Keratinocyte (primary cell): ENCODE data around the gene C10orf53. TPM values are rescaled to one million over a fixed set of nuclear protein-coding genes. Genes with fewer than 3 reads are reported as not detected.
"Not testable (repeated sequence)": the region's sequence is repeated elsewhere in the genome, so short reads cannot be mapped to it uniquely, and the experiment has no call there.

Experiments used
- DNase-seq: peaks from one replicate; pipeline ENCODE4 v3.0.0-alpha.2; 2011; ENCODE audit warnings: low read depth, missing footprints, low spot score
- FAIRE-seq: peaks from 2 replicates; lab custom pipeline; 2011; peaks lifted over from hg19 to GRCh38; lab: Jason Lieb, UNC
- H2AFZ ChIP-seq: 2 replicates; pipeline ENCODE4 v1.6.0; 2012; ENCODE audit warnings: low read length, control low read depth, inconsistent platforms; ENCODE audit not compliant: control insufficient read depth
- H3K27ac ChIP-seq: 2 replicates; pipeline ENCODE4 v1.5.1; 2011; ENCODE audit warnings: low read length; ENCODE audit not compliant: control insufficient read depth, insufficient read depth
- H3K27me3 ChIP-seq: 3 replicates; pipeline ENCODE4 v1.6.0; 2011; ENCODE audit warnings: low read length; ENCODE audit not compliant: control insufficient read depth, insufficient read depth; ENCODE audit errors: extremely low read depth
- H3K36me3 ChIP-seq, 2 experiments: 2 replicates in 1 of 2; 3 replicates in 1 of 2; pipeline ENCODE4 v1.5.1; 2011; ENCODE audit warnings: low read length in 2 of 2, mild to moderate bottlenecking in 1 of 2; ENCODE audit not compliant: control insufficient read depth in 2 of 2, insufficient read depth in 2 of 2; ENCODE audit errors: extremely low read depth in 1 of 2
- H3K4me1 ChIP-seq: 3 replicates; pipeline ENCODE4 v1.5.1; 2011; ENCODE audit warnings: low read length; ENCODE audit not compliant: control insufficient read depth, insufficient read depth; ENCODE audit errors: extremely low read depth
- H3K4me2 ChIP-seq: 3 replicates; pipeline ENCODE4 v1.6.0; 2011; ENCODE audit warnings: low read depth, low read length; ENCODE audit not compliant: control insufficient read depth, insufficient read depth; ENCODE audit errors: extremely low read depth
- H3K4me3 ChIP-seq, 3 experiments: fragments of 200-600 bp in 1 of 3; sonication (generic) in 1 of 3; 2 replicates in 2 of 3; 3 replicates in 1 of 3; pipeline ENCODE4 v1.5.1; 2011 to 2016; ENCODE audit warnings: low read length in 3 of 3, mild to moderate bottlenecking in 3 of 3, control low read depth in 2 of 3, inconsistent platforms in 1 of 3, low read depth in 1 of 3, mixed read lengths in 1 of 3, mixed run types in 1 of 3, moderate library complexity in 1 of 3; ENCODE audit not compliant: control insufficient read depth in 2 of 3, insufficient read depth in 2 of 3; ENCODE audit errors: extremely low read depth in 1 of 3
- H3K79me2 ChIP-seq: 2 replicates; pipeline ENCODE4 v1.6.0; 2012; ENCODE audit warnings: low read length; ENCODE audit not compliant: control insufficient read depth, insufficient read depth
- H3K9ac ChIP-seq: 3 replicates; pipeline ENCODE4 v1.6.0; 2011; ENCODE audit warnings: low read length; ENCODE audit not compliant: control insufficient read depth, insufficient read depth; ENCODE audit errors: extremely low read depth
- H3K9me1 ChIP-seq: 3 replicates; pipeline ENCODE4 v1.6.0; 2011; ENCODE audit warnings: low read length; ENCODE audit not compliant: control insufficient read depth, insufficient read depth; ENCODE audit errors: extremely low read depth
- H3K9me3 ChIP-seq: 2 replicates; pipeline ENCODE4 v1.5.1; 2012; ENCODE audit warnings: low read depth, low read length; ENCODE audit not compliant: control insufficient read depth
- H4K20me1 ChIP-seq: 3 replicates; pipeline ENCODE4 v1.6.0; 2011; ENCODE audit warnings: low read length; ENCODE audit not compliant: control insufficient read depth, insufficient read depth; ENCODE audit errors: extremely low read depth
- CTCF ChIP-seq, 3 experiments: IDR thresholded peaks in 1 of 3; conservative IDR thresholded peaks in 1 of 3; optimal IDR thresholded peaks in 1 of 3; 2 replicates in 2 of 3; 3 replicates in 1 of 3; pipeline versions ENCODE3 to v1.5.1; 2011; ENCODE audit warnings: low read length in 3 of 3, mild to moderate bottlenecking in 3 of 3, moderate library complexity in 2 of 3, control low read depth in 1 of 3, inconsistent platforms in 1 of 3; ENCODE audit not compliant: insufficient read depth in 2 of 3; ENCODE audit errors: extremely low read depth in 1 of 3
- EZH2 ChIP-seq: IDR thresholded peaks from one replicate; pipeline ENCODE4 v1.6.1; 2012; ENCODE audit warnings: inconsistent platforms, mild to moderate bottlenecking, low read length, moderate library complexity
- dilution Hi-C: fragments of 300-500 bp; cut with MboI; formaldehyde crosslinking; loops from one replicate; pipeline ENCODE4 v1.7.0; 2020; ENCODE audit warnings: low sequenced_read_pairs; ENCODE audit not compliant: extremely low pct_ligation_motif_present
- polyA plus RNA-seq, 5 experiments: library from polyadenylated mRNA; depleted of rRNA in 3 of 5; stranded (reverse) in 3 of 5; stranded (forward) in 1 of 5; unstranded in 1 of 5; fragments of >200 nt; gene quantifications; 1 replicate in 1 of 5; 2 replicates in 3 of 5; 3 replicates in 1 of 5; pipeline versions ENCODE4 v1.2.1 to v1.2.3, GENCODE V29; 2011 to 2012; ENCODE audit warnings: missing spikeins in 2 of 5, low read depth in 1 of 5, low replicate concordance in 1 of 5

C10orf53 gene
- polyA plus RNA-seq, 1 donor (not counting 4 experiments of a cell fraction or from before 2014, with no cell fraction given) = not detected

- H3K4me3 ChIP-seq = peak overlapping the region in 2 of 3 experiments; percentile 38 to 66
- H3K36me3 ChIP-seq = no peaks in the 10 kb centered on the region
- H3K9me1 ChIP-seq = no peaks in the 10 kb centered on the region
- H4K20me1 ChIP-seq = no peaks in the 10 kb centered on the region
- no peaks in the 10 kb centered on the region for H3K79me2 ChIP-seq
- FAIRE-seq (no peak), DNase-seq (no peak)
- no peak overlapping the region for H3K9ac ChIP-seq
- H3K27me3 ChIP-seq = peaks cover 21% of the 10 kb centered on the region
- dilution Hi-C loops = no loop called here
- H3K9me3 ChIP-seq = no peaks in the 10 kb centered on the region
- TF ChIP-seq CTCF (optimal IDR thresholded peaks at IDR 0.05 in 1 of 3, IDR thresholded peaks at IDR 0.05 in 1 of 3, conservative IDR thresholded peaks at IDR 0.05 in 1 of 3; ENCODE audit: extremely low read depth in 1 of 3, insufficient read depth in 2 of 3, low read length in 3 of 3) (no peak), EZH2 (no peak)
- peak overlapping the region; percentile 30 for H2AFZ ChIP-seq
- peak overlapping the region; percentile 85 for H3K4me2 ChIP-seq
- peaks cover 3% of the 10 kb centered on the region for H3K4me1 ChIP-seq
- no peak overlapping the region for H3K27ac ChIP-seq
These were observed 498 bp upstream of the C10orf53 start for GRCh38 chr10:49678827-49679479.

GRCh38 chr10:49682449-49682848, 3.0 kb downstream of the C10orf53 start:
- H3K9ac ChIP-seq, H3K4me2 ChIP-seq, H3K9me1 ChIP-seq, FAIRE-seq, H2AFZ ChIP-seq, H3K36me3 ChIP-seq, H3K9me3 ChIP-seq, DNase-seq, H3K4me3 ChIP-seq, H4K20me1 ChIP-seq, H3K79me2 ChIP-seq, H3K4me1 ChIP-seq, dilution Hi-C loops, H3K27ac ChIP-seq: not testable (repeated sequence)
- H3K27me3 ChIP-seq = peaks cover 16% of the 10 kb centered on the region

GRCh38 chr10:49682879-49683278, 3.4 kb downstream of the C10orf53 start:
- H3K4me1 ChIP-seq = peaks cover 3% of the 10 kb centered on the region
- DNase-seq (no peak), FAIRE-seq (no peak)
- H3K4me3 ChIP-seq = no peak overlapping the region
- no peak overlapping the region for H2AFZ ChIP-seq
- H3K9me3 ChIP-seq = no peaks in the 10 kb centered on the region
- no peaks in the 10 kb centered on the region for H4K20me1 ChIP-seq
- no peaks in the 10 kb centered on the region for H3K79me2 ChIP-seq
- H3K36me3 ChIP-seq = no peaks in the 10 kb centered on the region
- no peak overlapping the region for H3K4me2 ChIP-seq
- no peak for TF ChIP-seq CTCF (optimal IDR thresholded peaks at IDR 0.05 in 1 of 3, IDR thresholded peaks at IDR 0.05 in 1 of 3, conservative IDR thresholded peaks at IDR 0.05 in 1 of 3; ENCODE audit: extremely low read depth in 1 of 3, insufficient read depth in 2 of 3, low read length in 3 of 3)
- TF ChIP-seq EZH2 = no peak
- H3K27ac ChIP-seq = no peak overlapping the region
- H3K9ac ChIP-seq = no peak overlapping the region
- no peaks in the 10 kb centered on the region for H3K9me1 ChIP-seq
- dilution Hi-C loops = no loop called here
- H3K27me3 ChIP-seq = peaks cover 17% of the 10 kb centered on the region
